GM18870 (cell line): ENCODE results near the gene OR2V2.
"Not testable (repeated sequence)": the region's sequence is repeated elsewhere in the genome, so short reads cannot be mapped to it uniquely, and the experiment has no call there.

Source experiments
- ATAC-seq: cut with Tn5 transposase; IDR thresholded peaks from one replicate; pipeline ENCODE4 v1.9.1; 2021; ENCODE audit warnings: moderate library complexity; ENCODE audit not compliant: unreplicated experiment

Gene OR2V2

GRCh38 chr5:181114844-181115778 is 32.3 kb upstream of the OR2V2 start:
- ATAC-seq: no peak

GRCh38 chr5:181118369-181118768 is 29.0 kb upstream of the OR2V2 start:
- ATAC-seq: no peak

- ATAC-seq: no peak
Observed at GRCh38 chr5:181119105-181119504, 28.3 kb upstream of the OR2V2 start.

GRCh38 chr5:181120306-181120705 is 27.1 kb upstream of the OR2V2 start:
- ATAC-seq: no peak

GRCh38 chr5:181120761-181121160 is 26.6 kb upstream of the OR2V2 start:
- no peak for ATAC-seq

- no peak for ATAC-seq
Observed at GRCh38 chr5:181121675-181122561, 25.5 kb upstream of the OR2V2 start.

GRCh38 chr5:181124526-181124925 is 22.9 kb upstream of the OR2V2 start:
- ATAC-seq: no peak

- no peak for ATAC-seq
Observed at GRCh38 chr5:181126841-181127240, 20.5 kb upstream of the OR2V2 start.

- no peak for ATAC-seq
Observed at GRCh38 chr5:181127456-181127855, 19.9 kb upstream of the OR2V2 start.

GRCh38 chr5:181127907-181128626 is 19.3 kb upstream of the OR2V2 start:
- ATAC-seq: no peak

- ATAC-seq: no peak
Observed at GRCh38 chr5:181129601-181130000, 17.8 kb upstream of the OR2V2 start.

- not testable (repeated sequence) for ATAC-seq
Observed at GRCh38 chr5:181130081-181130480, 17.3 kb upstream of the OR2V2 start.

GRCh38 chr5:181130832-181131496 is 16.4 kb upstream of the OR2V2 start, which contains the start of gene OR2V1:
Gene OR2V1 (minus strand): TSS chr5:181131169. CDS start chr5:181125304, 5,865 bp downstream.
- no peak for ATAC-seq

GRCh38 chr5:181131514-181131913 is 15.9 kb upstream of the OR2V2 start:
- ATAC-seq: no peak

- no peak for ATAC-seq
Observed at GRCh38 chr5:181133083-181133482, 14.3 kb upstream of the OR2V2 start.

- ATAC-seq: no peak
Observed at GRCh38 chr5:181133610-181134231, 13.7 kb upstream of the OR2V2 start.

GRCh38 chr5:181134259-181134658 is 13.1 kb upstream of the OR2V2 start:
- no peak for ATAC-seq

- no peak for ATAC-seq
Observed at GRCh38 chr5:181136361-181136955, 10.9 kb upstream of the OR2V2 start.

- no peak for ATAC-seq
Observed at GRCh38 chr5:181138258-181138657, 9.1 kb upstream of the OR2V2 start.

GRCh38 chr5:181140766-181141165 is 6.6 kb upstream of the OR2V2 start:
- no peak for ATAC-seq
